Caco-2 (cell line): ENCODE measurements around the gene FHIT. TPM values are rescaled to one million over a fixed set of nuclear protein-coding genes. Genes with fewer than 3 reads are reported as not detected.
"Not testable (repeated sequence)": the region's sequence is repeated elsewhere in the genome, so short reads cannot be mapped to it uniquely, and the experiment has no call there.

Experiments used
- BruUV-seq: library from RNA; stranded (reverse); fragments of 400-500 nt; replicated peaks from 2 replicates; lab custom pipeline; 2021; lab: Mats Ljungman, UMichigan
- CTCF ChIA-PET: fragments of 300-600 bp; sonication (Branson Sonifier 250); formaldehyde crosslinking; loops from one replicate; lab custom pipeline; 2022; ENCODE audit warnings: antibody characterized with exemption; lab: Charles Lee
- POLR2A ChIA-PET: fragments of 300-600 bp; sonication (Branson Sonifier 250); formaldehyde crosslinking; loops from one replicate; lab custom pipeline; 2022; ENCODE audit warnings: antibody characterized with exemption; lab: Charles Lee
- DNase-seq, 2 experiments: peaks; one replicate each; pipeline versions ENCODE4 v3.0.0 to v3.0.0-alpha.2; 2020 to 2022
- H3K27me3 ChIP-seq: replicated peaks from 2 replicates; pipeline ENCODE4 v1.6.0; 2011; ENCODE audit warnings: low read length; ENCODE audit not compliant: control insufficient read depth, insufficient read depth
- H3K36me3 ChIP-seq: 2 replicates; pipeline ENCODE4 v1.5.1; 2011; ENCODE audit warnings: low read length; ENCODE audit not compliant: control insufficient read depth, insufficient read depth
- H3K4me1 ChIP-seq: fragments of 250-450 bp; sonication (Bioruptor Pico); 2 replicates; pipeline ENCODE4 v1.5.1; 2020; ENCODE audit warnings: mild to moderate bottlenecking
- H3K4me3 ChIP-seq: 2 replicates; pipeline ENCODE4 v1.5.1; 2011; ENCODE audit warnings: low read depth, mild to moderate bottlenecking, control low read depth, low read length
- H3K9me3 ChIP-seq: fragments of 250-450 bp; sonication (Bioruptor Pico); 2 replicates; pipeline ENCODE4 v1.5.1; 2020; ENCODE audit warnings: mild to moderate bottlenecking, moderate library complexity
- H3K27ac Mint-ChIP-seq: one replicate; pipeline ENCODE4 v1.8.0; 2022; ENCODE audit warnings: mixed read lengths; ENCODE audit not compliant: unreplicated experiment
- H3K27me3 Mint-ChIP-seq: one replicate; pipeline ENCODE4 v1.8.0; 2022; ENCODE audit warnings: mixed read lengths; ENCODE audit not compliant: insufficient read depth, unreplicated experiment
- H3K36me3 Mint-ChIP-seq: one replicate; pipeline ENCODE4 v1.8.0; 2022; ENCODE audit warnings: mild to moderate bottlenecking, mixed read lengths; ENCODE audit not compliant: insufficient read depth, unreplicated experiment
- H3K4me1 Mint-ChIP-seq: one replicate; pipeline ENCODE4 v1.8.0; 2022; ENCODE audit warnings: low read depth, mixed read lengths; ENCODE audit not compliant: unreplicated experiment
- H3K4me3 Mint-ChIP-seq: one replicate; pipeline ENCODE4 v1.8.0; 2022; ENCODE audit warnings: mild to moderate bottlenecking, moderate library complexity, mixed read lengths; ENCODE audit not compliant: unreplicated experiment
- H3K9me3 Mint-ChIP-seq: one replicate; pipeline ENCODE4 v1.8.0; 2022; ENCODE audit warnings: mixed read lengths; ENCODE audit not compliant: unreplicated experiment
- intact Hi-C: fragments of 100-400 bp; cut with micrococcal nuclease; formaldehyde crosslinking; loops from one replicate; pipeline ENCODE4 v1.10.0; 2022; ENCODE audit not compliant: unreplicated experiment
- total RNA-seq: library from RNA; stranded (reverse); gene quantifications from 2 replicates; pipeline ENCODE4 v1.2.3, GENCODE V29; 2022
- TF ChIP-seq, protein P1 (sequence below), 2 experiments: fragments of 200-600 bp in 1 of 2; IDR thresholded peaks; 1 replicate in 1 of 2; 2 replicates in 1 of 2; pipeline versions ENCODE4 v1.5.1 to v1.8.0; 2011 to 2022; ENCODE audit warnings: antibody characterized with exemption in 1 of 2, control low read depth in 1 of 2, inconsistent platforms in 1 of 2, low read depth in 1 of 2, low read length in 1 of 2, mild to moderate bottlenecking in 1 of 2, moderate library complexity in 1 of 2; ENCODE audit not compliant: insufficient read depth in 1 of 2, severe bottlenecking in 1 of 2, unreplicated experiment in 1 of 2

Gene FHIT
- total RNA-seq, 1 experiment from 2014 or later: 8.3 TPM

DNA sequence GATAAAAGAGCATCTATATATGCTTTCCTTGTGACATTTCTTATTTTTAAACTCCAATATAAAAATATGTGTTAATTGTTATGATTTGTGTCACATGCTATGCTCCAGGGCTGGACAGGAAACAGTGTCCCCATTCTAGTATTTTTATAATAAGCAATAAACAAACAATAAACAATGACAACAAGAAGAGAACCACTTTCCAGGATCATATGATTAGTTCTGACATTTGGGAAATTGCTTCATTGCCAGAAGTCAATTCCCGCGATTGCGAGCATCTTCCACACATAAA lies 260.9 kb downstream of the FHIT start:
- Mint-ChIP-seq H3K4me1 (no peaks in the 10 kb centered on the region), H3K27ac (no peak overlapping the region), H3K4me3 (no peak overlapping the region), H3K27me3 (no peaks in the 10 kb centered on the region), H3K9me3 (peaks cover 14% of the 10 kb centered on the region), H3K36me3 (no peaks in the 10 kb centered on the region)
- H3K36me3 ChIP-seq: no peaks in the 10 kb centered on the region
- no peaks in the 10 kb centered on the region for H3K4me1 ChIP-seq
- intact Hi-C loops: no loop called here
- no TSS peak for BruUV-seq
- ChIA-PET CTCF (no interaction called here), POLR2A (no interaction called here)
- H3K9me3 ChIP-seq: no peaks in the 10 kb centered on the region
- H3K27me3 ChIP-seq: no peaks in the 10 kb centered on the region
- no peak for DNase-seq
- H3K4me3 ChIP-seq: no peak overlapping the region
- TF ChIP-seq, protein P1, sequence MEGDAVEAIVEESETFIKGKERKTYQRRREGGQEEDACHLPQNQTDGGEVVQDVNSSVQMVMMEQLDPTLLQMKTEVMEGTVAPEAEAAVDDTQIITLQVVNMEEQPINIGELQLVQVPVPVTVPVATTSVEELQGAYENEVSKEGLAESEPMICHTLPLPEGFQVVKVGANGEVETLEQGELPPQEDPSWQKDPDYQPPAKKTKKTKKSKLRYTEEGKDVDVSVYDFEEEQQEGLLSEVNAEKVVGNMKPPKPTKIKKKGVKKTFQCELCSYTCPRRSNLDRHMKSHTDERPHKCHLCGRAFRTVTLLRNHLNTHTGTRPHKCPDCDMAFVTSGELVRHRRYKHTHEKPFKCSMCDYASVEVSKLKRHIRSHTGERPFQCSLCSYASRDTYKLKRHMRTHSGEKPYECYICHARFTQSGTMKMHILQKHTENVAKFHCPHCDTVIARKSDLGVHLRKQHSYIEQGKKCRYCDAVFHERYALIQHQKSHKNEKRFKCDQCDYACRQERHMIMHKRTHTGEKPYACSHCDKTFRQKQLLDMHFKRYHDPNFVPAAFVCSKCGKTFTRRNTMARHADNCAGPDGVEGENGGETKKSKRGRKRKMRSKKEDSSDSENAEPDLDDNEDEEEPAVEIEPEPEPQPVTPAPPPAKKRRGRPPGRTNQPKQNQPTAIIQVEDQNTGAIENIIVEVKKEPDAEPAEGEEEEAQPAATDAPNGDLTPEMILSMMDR (IDR thresholded peaks at IDR 0.05; ENCODE audit: insufficient read depth in 1 of 2, low read depth in 1 of 2, low read length in 1 of 2, severe bottlenecking in 1 of 2, unreplicated experiment in 1 of 2): no peak

DNA sequence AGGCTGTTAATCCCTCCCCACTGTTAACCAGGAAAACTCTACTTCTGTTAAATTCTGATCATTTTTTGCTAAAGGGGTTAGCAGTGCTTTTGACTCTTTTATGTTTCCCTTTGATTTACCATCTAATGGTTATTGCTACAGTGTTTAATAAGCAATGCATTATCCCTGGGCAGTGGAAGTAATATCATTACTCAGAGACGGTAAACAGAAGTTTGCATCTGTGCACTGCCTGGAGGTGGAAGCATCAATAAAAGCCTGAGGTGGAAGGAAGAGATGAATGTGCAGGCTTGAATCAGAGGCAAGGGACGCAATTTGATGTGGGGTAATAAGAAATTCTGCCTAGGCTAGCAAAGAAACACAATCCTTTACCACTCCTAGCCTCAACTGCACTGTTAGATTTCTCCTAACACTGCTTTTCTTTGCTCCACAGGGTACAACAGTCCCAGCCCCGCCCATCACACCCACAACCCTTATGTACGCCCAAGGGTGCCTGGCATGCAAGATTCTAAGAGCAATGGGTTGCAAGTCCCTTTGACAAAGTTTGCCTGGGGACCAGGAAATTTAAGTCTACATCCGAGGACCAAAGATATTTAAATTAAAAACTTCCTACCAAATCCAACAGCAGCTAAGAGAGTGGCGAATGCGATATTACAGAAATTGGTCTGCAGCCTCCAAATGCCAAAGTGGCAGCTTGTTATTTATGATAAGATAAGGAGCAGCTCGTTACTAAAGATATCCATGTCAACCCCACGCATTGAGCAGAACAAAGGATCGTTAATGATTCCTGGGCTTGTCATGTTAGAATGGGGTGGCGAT lies 261.4 kb downstream of the FHIT start:
- Mint-ChIP-seq H3K36me3 (no peaks in the 10 kb centered on the region), H3K4me1 (no peaks in the 10 kb centered on the region), H3K27me3 (no peaks in the 10 kb centered on the region), H3K4me3 (no peak overlapping the region), H3K27ac (no peak overlapping the region), H3K9me3 (peaks cover 20% of the 10 kb centered on the region)
- CTCF ChIA-PET: no interaction called here
- BruUV-seq: no TSS peak
- H3K36me3 ChIP-seq: no peaks in the 10 kb centered on the region
- POLR2A ChIA-PET: no interaction called here
- intact Hi-C loops: no loop called here
- TF ChIP-seq, protein P1 (IDR thresholded peaks at IDR 0.05; ENCODE audit: insufficient read depth in 1 of 2, low read depth in 1 of 2, low read length in 1 of 2, severe bottlenecking in 1 of 2, unreplicated experiment in 1 of 2): no peak
- no peak overlapping the region for H3K4me3 ChIP-seq
- no peaks in the 10 kb centered on the region for H3K4me1 ChIP-seq
- H3K27me3 ChIP-seq: no peaks in the 10 kb centered on the region
- no peaks in the 10 kb centered on the region for H3K9me3 ChIP-seq
- DNase-seq: no peak

DNA sequence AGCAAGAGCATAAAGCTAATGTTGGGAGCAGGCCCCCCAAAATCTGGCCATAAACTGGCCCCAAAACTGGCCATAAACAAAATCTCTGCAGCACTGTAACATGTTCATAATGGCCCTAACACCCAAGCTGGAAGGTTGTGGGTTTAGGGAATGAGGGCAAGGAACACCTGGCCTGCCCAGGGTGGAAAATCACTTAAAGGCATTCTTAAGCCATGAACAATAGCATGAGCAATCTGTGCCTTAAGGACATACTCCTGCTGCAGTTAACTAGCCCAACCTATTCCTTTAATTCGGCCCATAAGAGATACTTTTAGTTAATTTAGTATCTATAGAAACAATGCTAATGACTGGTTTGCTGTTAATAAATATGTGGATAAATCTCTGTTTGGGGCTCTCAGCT lies 264.1 kb downstream of the FHIT start:
- not testable (repeated sequence) for BruUV-seq
- peaks cover 29% of the 10 kb centered on the region for H3K9me3 Mint-ChIP-seq

More for the DNA sequence above, 264.1 kb downstream of the FHIT start:
- H3K36me3 Mint-ChIP-seq, H3K27ac Mint-ChIP-seq, intact Hi-C loops, H3K36me3 ChIP-seq, H3K4me3 Mint-ChIP-seq, H3K9me3 ChIP-seq, H3K4me3 ChIP-seq, H3K4me1 Mint-ChIP-seq, H3K27me3 Mint-ChIP-seq, H3K27me3 ChIP-seq, DNase-seq, POLR2A ChIA-PET, CTCF ChIA-PET, H3K4me1 ChIP-seq: not testable (repeated sequence)
